Heart right ventricle (tissue), 16 donors: ENCODE results near the gene PTX4. TPM values are rescaled to one million over a fixed set of nuclear protein-coding genes. Genes with fewer than 3 reads are reported as not detected.
A peak's percentile ranks its signal among the peaks of the same experiment; 100 is the strongest.

Experiments
- ATAC-seq, 8 donors: fragments of 200-7000 bp; cut with Tn5 transposase; one replicate each; pipeline ENCODE4 v1.9.1; 2020; ENCODE audit warnings: mild to moderate bottlenecking in 8 of 8, moderate library complexity in 8 of 8, moderate number of reproducible peaks in 1 of 8
- DNase-seq, 2 donors: peaks; one replicate each; pipeline ENCODE4 v3.0.0-alpha.2; 2020
- H3K27ac ChIP-seq, 10 donors: fragments of 200-600 bp; sonication (generic) in 2 of 10; one replicate each; pipeline versions ENCODE4 v1.5.0 to v1.8.0; 2020 to 2022; ENCODE audit warnings: mild to moderate bottlenecking in 3 of 10
- H3K27me3 ChIP-seq, 7 donors: fragments of 200-600 bp; one replicate each; pipeline ENCODE4 v1.8.0; 2021 to 2022; ENCODE audit warnings: mild to moderate bottlenecking in 2 of 7
- H3K36me3 ChIP-seq, 9 donors: fragments of 200-600 bp; sonication (generic) in 1 of 9; one replicate each; pipeline versions ENCODE4 v1.5.0 to v1.8.0; 2020 to 2022; ENCODE audit warnings: mild to moderate bottlenecking in 2 of 9
- H3K4me1 ChIP-seq, 9 donors: fragments of 200-600 bp; sonication (generic) in 1 of 9; one replicate each; pipeline versions ENCODE4 v1.5.0 to v1.8.0; 2020 to 2022; ENCODE audit warnings: mild to moderate bottlenecking in 4 of 9
- H3K4me3 ChIP-seq, 10 donors: fragments of 200-600 bp; sonication (generic) in 2 of 10; one replicate each; pipeline versions ENCODE4 v1.5.0 to v1.8.0; 2020 to 2022; ENCODE audit warnings: mild to moderate bottlenecking in 7 of 10, moderate library complexity in 2 of 10
- H3K9me3 ChIP-seq, 11 donors: fragments of 200-600 bp in 10 of 11; sonication (generic) in 2 of 11; one replicate each; pipeline versions ENCODE4 v1.5.0 to v1.8.0; 2013 to 2022; ENCODE audit warnings: mild to moderate bottlenecking in 2 of 11, control low read depth in 1 of 11, moderate library complexity in 1 of 11
- CTCF ChIP-seq, 9 donors: fragments of 200-600 bp; sonication (generic) in 2 of 9; IDR thresholded peaks; one replicate each; pipeline versions ENCODE4 v1.5.0 to v1.8.0; 2021 to 2022; ENCODE audit warnings: antibody characterized with exemption in 9 of 9, mild to moderate bottlenecking in 5 of 9, moderate library complexity in 1 of 9
- WGBS, 2 donors: extraction: QIAGEN DNeasy Blood & Tissue Kit; methylation state at CpG; one replicate each; pipeline ENCODE4 v1.1.7; 2013; ENCODE audit warnings: inconsistent platforms in 1 of 2; 5-methylcytosine and 5-hydroxymethylcytosine counted together
- intact Hi-C, 10 donors: fragments of 100-400 bp; cut with DNase I; formaldehyde crosslinking; loops; one replicate each; pipeline versions ENCODE4 v1.11.1 to v1.14.2; 2022
- long read RNA-seq, 3 donors: library from polyadenylated mRNA; unstranded; transcript quantifications; one replicate each; pipeline ENCODE4 v2.0.0, GENCODE V29; 2020 to 2021
- polyA plus RNA-seq, 2 donors: library from polyadenylated mRNA; stranded (reverse); fragments of 200-250 nt; gene quantifications; one replicate each; pipeline ENCODE4 v1.2.3, GENCODE V29; 2013
- total RNA-seq, 10 donors: library from RNA; stranded (reverse); fragmentation: NEBNext Ultra II Directional in 3 of 10; extraction: Animal tissue kit (Norgen Biotek cat#: 25700) in 3 of 10; gene quantifications; one replicate each; pipeline versions ENCODE4 v1.2.1 to v1.2.4, GENCODE V29; 2021 to 2023
- donor health status: Arrhythmogenic right ventricular cardiomyopathy.
- donor health status: ischemic (EF 13 %, LVEDD 7.1; RV severe dilation, severe dysfunction).
- donor health status: healthy with polysubstance abuse.
- donor health status: DM: no; HTN: yes; CAD: no.
- donor health status: DM: no; HTN: no; CAD: no.
- donor health status: ischemic (EF 25% LVEDD 6.9; RV normal size, moderate dysfunction).
- donor health status: ischemic (EF 25% LVEDD 5.7; RV mildly dilated, moderate dysfunction).
- donor health status: healthy.
- donor health status: DM: yes; HTN: yes; CAD: no.
- donor health status: Ischemic cardiomyopathy.
- donor health status: ischemic (EF 35%, LVEDD 5.7; RV mildly dilated, moderate dysfunction).
- donor health status: nonischemic (EF 11% LVEDD 7.7; RV severe dilation, severe dysfunction).
- donor health status: DM: yes; HTN: yes; CAD: no.
- donor health status: PGD.
- donor health status: ischemic (EF 29% LVEDD 5.4; RV normal size, mild dysfunction).
- donor health status: nonischemic (EF 23%, LVEDD 6.1; RV moderate dilation, normal function).

The PTX4 gene
- total RNA-seq (not detected), polyA plus RNA-seq (not detected)
- long read RNA-seq, donor 1 = 0 reads
- long read RNA-seq, donor 2 = 0 reads
- long read RNA-seq, donor 3 = 0 reads

DNA sequence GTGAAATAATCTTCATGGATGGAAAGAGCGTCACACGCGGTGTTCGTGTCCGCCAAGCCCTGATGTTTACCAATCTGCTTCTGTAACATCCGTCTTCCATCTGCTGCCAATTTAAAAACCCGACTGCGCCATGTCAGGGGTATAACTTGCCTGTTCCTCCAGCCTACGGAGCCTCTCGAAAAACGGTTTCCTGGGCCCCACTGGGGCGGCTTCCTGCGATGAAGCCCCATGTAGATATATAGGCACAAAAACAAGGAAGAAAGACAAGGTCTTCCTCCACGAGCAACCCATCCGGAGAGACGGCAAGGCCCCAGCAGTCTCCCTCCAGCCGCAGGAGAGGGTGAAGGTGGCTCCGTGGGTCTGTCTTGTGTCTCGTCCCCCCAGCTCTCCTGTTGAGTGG lies at the start of gene PTX4:
Gene PTX4, minus strand, starts transcription at position 326 of the 400 bp plus-strand sequence. Its CDS starts 35 bp downstream, at position 291.
- 85 to 86% methylated on average over 19 of the region's 19 CpGs for WGBS, 2 donors
- intact Hi-C loops = no loop called here
- no peak within 1 kb of the TSS for H3K27ac ChIP-seq
- no peaks in the 10 kb centered on the region for H3K27me3 ChIP-seq
- no peak within 1 kb of the TSS for H3K4me3 ChIP-seq
- peaks cover 0 to 17% (median 7%) of the 10 kb centered on the region in 9 donors for H3K4me1 ChIP-seq
- no peaks in the 10 kb centered on the region for H3K9me3 ChIP-seq
- H3K36me3 ChIP-seq = no peaks in the 10 kb centered on the region
- no peak for DNase-seq
- ATAC-seq = no peak
- no peak for TF ChIP-seq CTCF (IDR thresholded peaks at IDR 0.05)

DNA sequence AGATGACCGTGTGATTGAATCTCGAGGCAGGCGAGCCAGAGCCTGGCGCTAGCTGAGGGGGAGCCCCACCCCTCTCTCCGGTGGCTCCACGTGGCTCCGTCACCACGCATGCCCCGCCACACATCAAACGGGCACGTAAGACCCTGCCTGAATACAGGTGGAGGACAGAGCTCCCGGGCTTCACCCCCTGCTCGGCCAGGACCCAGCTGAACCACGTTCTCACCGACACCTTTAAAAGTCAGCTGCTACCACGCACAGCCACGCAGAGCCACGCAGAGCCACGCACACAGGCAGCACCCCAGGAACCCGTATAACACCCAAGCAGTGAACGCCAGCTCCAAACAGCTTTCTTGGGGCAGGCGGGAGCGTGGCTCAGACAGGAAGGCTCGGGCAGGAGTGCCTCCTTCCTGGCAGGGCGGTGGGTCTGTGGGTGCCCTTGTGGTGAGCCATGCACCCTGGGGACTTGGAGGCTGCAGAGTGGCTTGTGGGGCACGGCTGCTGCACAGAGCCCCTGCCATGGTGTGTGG lies 49.1 kb upstream of the PTX4 start:
- ATAC-seq (no peak), DNase-seq (peak in 1 of 2 donors; percentile 11)
- peaks cover 0 to 77% (median 31%) of the 10 kb centered on the region in 9 donors for H3K36me3 ChIP-seq
- H3K27ac ChIP-seq = peak overlapping the region; percentile 87 to 99 (median 95)
- H3K4me1 ChIP-seq = peaks cover 33 to 78% (median 74%) of the 10 kb centered on the region in 9 donors
- 67 to 76% methylated on average over 26 of the region's 26 CpGs for WGBS, 2 donors
- TF ChIP-seq CTCF (IDR thresholded peaks at IDR 0.05) = no peak
- H3K4me3 ChIP-seq = peak overlapping the region in 9 of 10 donors; percentile 71 to 94 (median 90)
- peaks cover 0 to 30% (median 0%) of the 10 kb centered on the region in 7 donors for H3K27me3 ChIP-seq
- intact Hi-C loops = no loop called here
- H3K9me3 ChIP-seq = no peaks in the 10 kb centered on the region

GRCh38 chr16:1537138-1537577 lies 48.4 kb upstream of the PTX4 start:
- H3K4me1 ChIP-seq = peaks cover 29 to 78% (median 74%) of the 10 kb centered on the region in 9 donors
- DNase-seq (peak in 1 of 2 donors; percentile 30), ATAC-seq (no peak)
- TF ChIP-seq CTCF (IDR thresholded peaks at IDR 0.05) = no peak
- H3K36me3 ChIP-seq = peaks cover 0 to 71% (median 25%) of the 10 kb centered on the region in 9 donors
- peak overlapping the region; percentile 87 to 99 (median 95) for H3K27ac ChIP-seq
- intact Hi-C loops = no loop called here
- H3K4me3 ChIP-seq = peak overlapping the region; percentile 25 to 94 (median 88)
- peaks cover 0 to 30% (median 0%) of the 10 kb centered on the region in 7 donors for H3K27me3 ChIP-seq
- H3K9me3 ChIP-seq = no peaks in the 10 kb centered on the region
- WGBS, 2 donors = 56 to 67% methylated on average over 27 of the region's 27 CpGs

DNA sequence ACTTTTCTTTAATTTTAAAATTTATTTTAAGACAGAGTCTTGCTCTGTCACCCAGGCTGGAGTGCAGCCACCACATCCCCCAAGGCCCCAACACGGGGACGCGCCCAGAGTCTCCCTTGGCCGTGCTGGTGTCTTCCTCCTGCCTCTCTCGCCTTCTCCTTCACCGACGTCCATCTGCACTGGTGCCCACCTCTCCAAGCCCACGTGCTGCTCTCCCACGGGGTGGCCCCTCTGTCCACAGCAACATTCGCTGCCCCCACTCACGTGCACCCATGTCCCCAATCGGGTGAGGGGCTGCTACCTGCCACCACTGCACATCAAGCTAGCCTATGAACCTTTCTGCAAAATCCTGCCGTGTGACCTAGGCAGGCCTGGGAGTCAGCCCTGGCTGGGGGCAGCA lies 47.9 kb upstream of the PTX4 start:
- intact Hi-C loops = no loop called here
- ATAC-seq (no peak), DNase-seq (peak in 1 of 2 donors; percentile 17)
- no peaks in the 10 kb centered on the region for H3K9me3 ChIP-seq
- TF ChIP-seq CTCF (IDR thresholded peaks at IDR 0.05) = no peak
- peaks cover 29 to 78% (median 74%) of the 10 kb centered on the region in 9 donors for H3K4me1 ChIP-seq
- H3K27me3 ChIP-seq = peaks cover 0 to 30% (median 0%) of the 10 kb centered on the region in 7 donors
- peak overlapping the region; percentile 25 to 94 (median 88) for H3K4me3 ChIP-seq
- H3K36me3 ChIP-seq = peaks cover 0 to 65% (median 24%) of the 10 kb centered on the region in 9 donors
- 53 to 63% methylated on average over 13 of the region's 13 CpGs for WGBS, 2 donors
- H3K27ac ChIP-seq = peak overlapping the region; percentile 87 to 99 (median 95)
